Heart left ventricle (tissue), 13 donors: ENCODE data around the gene RXRB.

Experiments
- CTCF ChIP-seq, 12 donors: fragments of 200-600 bp; sonication (generic) in 4 of 12; IDR thresholded peaks; one replicate each; pipeline versions ENCODE4 v1.5.0 to v1.8.0; 2018 to 2022; ENCODE audit warnings: antibody characterized with exemption in 12 of 12, mild to moderate bottlenecking in 5 of 12
- POLR2A ChIP-seq, 2 donors: fragments of 450-650 bp; IDR thresholded peaks; one replicate each; pipeline ENCODE4 v1.6.1; 2017; ENCODE audit warnings: antibody characterized with exemption in 2 of 2, mild to moderate bottlenecking in 2 of 2, moderate library complexity in 2 of 2
- donor health status: ischemic (EF 13 %, LVEDD 7.1; RV severe dilation, severe dysfunction).
- donor health status: DM: no; HTN: yes; CAD: no.
- donor health status: DM: no; HTN: no; CAD: no.
- donor health status: ischemic (EF 25% LVEDD 6.9; RV normal size, moderate dysfunction).
- donor health status: ischemic (EF 25% LVEDD 5.7; RV mildly dilated, moderate dysfunction).
- donor health status: ischemic (EF 35%, LVEDD 5.7; RV mildly dilated, moderate dysfunction).
- donor health status: nonischemic (EF 11% LVEDD 7.7; RV severe dilation, severe dysfunction).
- donor health status: DM: yes; HTN: yes; CAD: no.
- donor health status: PGD.
- donor health status: ischemic (EF 29% LVEDD 5.4; RV normal size, mild dysfunction).
- donor health status: nonischemic (EF 23%, LVEDD 6.1; RV moderate dilation, normal function).

GRCh38 chr6:33169291-33170175 lies 30.9 kb downstream of the RXRB start:
- TF ChIP-seq CTCF (IDR thresholded peaks at IDR 0.05) = no peak
- TF ChIP-seq POLR2A (IDR thresholded peaks at IDR 0.05) = no peak
